Measurements from ENCODE around the gene ITCH.

- TF ChIP-seq CTCF (IDR thresholded peaks at IDR 0.05): no peak
- TF ChIP-seq POLR2AphosphoS5 (IDR thresholded peaks at IDR 0.05): no peak
Measured at GRCh38 chr20:34355427-34355826, 7.6 kb upstream of the ITCH start.

Measured in prostate gland (tissue), 2 donors.